Endodermal cell (in vitro differentiated cells): Measurements from ENCODE around the gene IGF2R. TPM values are rescaled to one million over a fixed set of nuclear protein-coding genes. Genes with fewer than 3 reads are reported as not detected.

ENCODE experiments used
- DNase-seq: peaks from one replicate; pipeline ENCODE4 v3.0.0-alpha.2; 2017
- H3K27ac ChIP-seq: 2 replicates; pipeline ENCODE4 v1.5.1; 2013; ENCODE audit warnings: mild to moderate bottlenecking, low read depth, low read length, moderate library complexity
- H3K27me3 ChIP-seq: 2 replicates; pipeline ENCODE4 v1.6.1; 2013; ENCODE audit warnings: mild to moderate bottlenecking, low read length, moderate library complexity; ENCODE audit not compliant: insufficient read depth, control insufficient read depth, poor library complexity, severe bottlenecking
- H3K36me3 ChIP-seq: 2 replicates; pipeline ENCODE4 v1.7.0; 2013; ENCODE audit warnings: mild to moderate bottlenecking, low read length, moderate library complexity; ENCODE audit not compliant: control insufficient read depth, insufficient read depth
- H3K4me1 ChIP-seq: one replicate; pipeline ENCODE4 v1.7.0; 2013; ENCODE audit warnings: low read length; ENCODE audit not compliant: control insufficient read depth, insufficient read depth
- H3K4me3 ChIP-seq: 2 replicates; pipeline ENCODE4 v1.5.1; 2013; ENCODE audit warnings: mild to moderate bottlenecking, low read length, moderate library complexity
- H3K9ac ChIP-seq: 2 replicates; pipeline ENCODE4 v1.6.1; 2013; ENCODE audit warnings: mild to moderate bottlenecking, low read length, moderate library complexity; ENCODE audit not compliant: poor library complexity, severe bottlenecking; ENCODE audit errors: extremely low read depth
- H3K9me3 ChIP-seq: 2 replicates; pipeline ENCODE4 v1.6.1; 2013; ENCODE audit warnings: mild to moderate bottlenecking, low read length, moderate library complexity; ENCODE audit not compliant: control insufficient read depth
- H3K27ac Mint-ChIP-seq: 2 replicates; pipeline ENCODE4 v1.8.0; 2020; ENCODE audit warnings: mixed read lengths
- H3K27me3 Mint-ChIP-seq: 2 replicates; pipeline ENCODE4 v1.8.0; 2021; ENCODE audit warnings: mild to moderate bottlenecking, mixed read lengths; ENCODE audit not compliant: insufficient read depth
- H3K36me3 Mint-ChIP-seq: 2 replicates; pipeline ENCODE4 v1.8.0; 2020; ENCODE audit warnings: low read depth, mixed read lengths
- H3K4me1 Mint-ChIP-seq: 2 replicates; pipeline ENCODE4 v1.8.0; 2020; ENCODE audit warnings: mixed read lengths
- H3K4me3 Mint-ChIP-seq: 2 replicates; pipeline ENCODE4 v1.8.0; 2020; ENCODE audit warnings: mild to moderate bottlenecking, moderate library complexity, mixed read lengths
- H3K9me3 Mint-ChIP-seq: 2 replicates; pipeline ENCODE4 v1.8.0; 2020; ENCODE audit warnings: mild to moderate bottlenecking, mixed read lengths
- WGBS, 2 experiments: methylation state at CpG; one replicate each; pipeline versions ENCODE4 v1.1.5 to v1.1.7; 2013; ENCODE audit warnings: missing lambda C conversion rate in 2 of 2, mixed read lengths in 1 of 2; ENCODE audit not compliant: insufficient coverage in 1 of 2, insufficient read length in 1 of 2; 5-methylcytosine and 5-hydroxymethylcytosine counted together
- total RNA-seq, 2 donors: library from RNA; stranded (reverse); fragmentation: NEBNext Ultra II Directional in 1 of 2; extraction: Animal tissue kit (Norgen Biotek cat#: 25700) in 1 of 2; gene quantifications; 2 replicates in 1 of 2; 3 replicates in 1 of 2; pipeline ENCODE4 v1.2.1, GENCODE V29; 2021
- TF ChIP-seq, protein P1 (sequence below): fragments of 200-600 bp; sonication (generic); conservative IDR thresholded peaks from 2 replicates; pipeline ENCODE4 v1.5.0; 2021; ENCODE audit warnings: antibody characterized with exemption, mild to moderate bottlenecking

Gene IGF2R
- total RNA-seq, 2 donors from 2014 or later: 103 to 130 TPM

DNA sequence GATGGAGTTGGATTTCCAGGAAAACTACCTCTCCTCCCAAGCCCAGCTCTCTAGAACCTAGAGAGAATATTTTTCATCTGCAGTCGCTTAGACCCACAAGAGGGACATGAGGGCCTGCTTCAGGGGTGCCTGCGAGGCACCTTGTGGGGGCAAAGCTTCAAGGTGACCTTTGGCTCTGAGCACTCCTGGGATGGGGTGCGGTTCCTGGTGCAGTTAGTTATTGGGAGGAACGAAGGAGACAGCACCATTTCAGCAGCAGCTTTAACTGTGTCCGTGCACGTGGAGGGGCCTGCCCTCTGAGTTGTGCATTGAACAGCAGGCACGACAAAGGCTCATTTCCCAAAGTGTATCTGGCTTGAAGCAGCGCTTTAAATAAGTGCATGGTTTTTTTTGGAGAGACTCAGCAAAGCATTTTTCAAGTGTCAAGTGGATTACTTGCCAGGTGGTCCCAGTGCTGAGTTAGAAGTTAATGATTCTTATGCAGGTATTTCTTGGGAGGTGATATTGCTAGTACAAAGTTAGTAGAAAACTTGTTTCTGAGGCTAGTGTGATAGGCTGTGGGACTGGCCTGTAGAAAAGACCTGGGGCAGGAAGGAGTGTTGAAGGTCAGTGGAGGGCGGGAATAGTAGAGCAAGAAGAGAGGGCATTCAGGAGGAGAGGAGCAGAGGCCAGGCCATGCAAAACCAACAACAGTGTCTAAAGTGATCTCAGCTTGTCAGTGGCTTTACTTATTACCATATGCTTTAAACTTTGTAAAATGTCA lies 3.8 kb downstream of the IGF2R start:
- no peak overlapping the region for H3K4me3 ChIP-seq

DNA sequence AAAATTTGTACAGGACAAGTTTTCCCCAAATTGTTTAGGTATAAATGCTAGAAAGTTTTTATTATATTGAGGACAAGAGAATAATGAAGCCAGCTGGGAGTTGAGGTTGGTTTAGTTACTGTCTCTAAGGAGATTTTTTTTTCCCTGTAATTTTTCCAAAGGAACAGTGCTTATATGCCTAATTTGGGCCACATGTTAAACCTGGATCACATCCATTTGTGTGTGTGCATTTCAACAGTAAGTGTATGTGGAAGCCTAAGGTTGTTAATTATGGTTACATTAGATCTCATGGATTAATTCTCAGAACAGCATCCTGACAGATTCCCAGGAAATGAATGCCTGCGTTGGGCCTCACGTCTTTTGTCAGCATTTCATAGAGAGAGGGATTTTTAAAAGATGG lies 4.5 kb downstream of the IGF2R start:
- Mint-ChIP-seq H3K4me1 (peaks cover 53% of the 10 kb centered on the region), H3K9me3 (no peaks in the 10 kb centered on the region), H3K36me3 (no peaks in the 10 kb centered on the region), H3K27me3 (no peaks in the 10 kb centered on the region), H3K4me3 (no peak overlapping the region), H3K27ac (no peak overlapping the region)
- no peaks in the 10 kb centered on the region for H3K9me3 ChIP-seq
- H3K36me3 ChIP-seq: peaks cover 5% of the 10 kb centered on the region
- no peak overlapping the region for H3K9ac ChIP-seq
- H3K27ac ChIP-seq: no peak overlapping the region
- DNase-seq: no peak
- TF ChIP-seq, protein P1, sequence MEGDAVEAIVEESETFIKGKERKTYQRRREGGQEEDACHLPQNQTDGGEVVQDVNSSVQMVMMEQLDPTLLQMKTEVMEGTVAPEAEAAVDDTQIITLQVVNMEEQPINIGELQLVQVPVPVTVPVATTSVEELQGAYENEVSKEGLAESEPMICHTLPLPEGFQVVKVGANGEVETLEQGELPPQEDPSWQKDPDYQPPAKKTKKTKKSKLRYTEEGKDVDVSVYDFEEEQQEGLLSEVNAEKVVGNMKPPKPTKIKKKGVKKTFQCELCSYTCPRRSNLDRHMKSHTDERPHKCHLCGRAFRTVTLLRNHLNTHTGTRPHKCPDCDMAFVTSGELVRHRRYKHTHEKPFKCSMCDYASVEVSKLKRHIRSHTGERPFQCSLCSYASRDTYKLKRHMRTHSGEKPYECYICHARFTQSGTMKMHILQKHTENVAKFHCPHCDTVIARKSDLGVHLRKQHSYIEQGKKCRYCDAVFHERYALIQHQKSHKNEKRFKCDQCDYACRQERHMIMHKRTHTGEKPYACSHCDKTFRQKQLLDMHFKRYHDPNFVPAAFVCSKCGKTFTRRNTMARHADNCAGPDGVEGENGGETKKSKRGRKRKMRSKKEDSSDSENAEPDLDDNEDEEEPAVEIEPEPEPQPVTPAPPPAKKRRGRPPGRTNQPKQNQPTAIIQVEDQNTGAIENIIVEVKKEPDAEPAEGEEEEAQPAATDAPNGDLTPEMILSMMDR: no peak
- H3K4me1 ChIP-seq: peaks cover 18% of the 10 kb centered on the region
- H3K27me3 ChIP-seq: no peaks in the 10 kb centered on the region
- no peak overlapping the region for H3K4me3 ChIP-seq
- WGBS, 2 experiments: 98 to 100% methylated on average over 2 of the region's 2 CpGs

More for the DNA sequence above, 3.8 kb downstream of the IGF2R start:
- H3K36me3 ChIP-seq: peaks cover 5% of the 10 kb centered on the region
- H3K4me1 ChIP-seq: peaks cover 10% of the 10 kb centered on the region
- no peaks in the 10 kb centered on the region for H3K9me3 ChIP-seq
- Mint-ChIP-seq H3K27me3 (peaks cover 2% of the 10 kb centered on the region), H3K4me1 (peaks cover 47% of the 10 kb centered on the region), H3K4me3 (no peak overlapping the region), H3K9me3 (no peaks in the 10 kb centered on the region), H3K36me3 (no peaks in the 10 kb centered on the region), H3K27ac (peak overlapping the region; percentile 52)
- H3K9ac ChIP-seq: no peak overlapping the region
- no peak overlapping the region for H3K27ac ChIP-seq
- H3K27me3 ChIP-seq: no peaks in the 10 kb centered on the region
- no peak for DNase-seq
- TF ChIP-seq, protein P1: no peak
- 87 to 92% methylated on average over 6 to 9 of the region's 9 CpGs for WGBS, 2 experiments

DNA sequence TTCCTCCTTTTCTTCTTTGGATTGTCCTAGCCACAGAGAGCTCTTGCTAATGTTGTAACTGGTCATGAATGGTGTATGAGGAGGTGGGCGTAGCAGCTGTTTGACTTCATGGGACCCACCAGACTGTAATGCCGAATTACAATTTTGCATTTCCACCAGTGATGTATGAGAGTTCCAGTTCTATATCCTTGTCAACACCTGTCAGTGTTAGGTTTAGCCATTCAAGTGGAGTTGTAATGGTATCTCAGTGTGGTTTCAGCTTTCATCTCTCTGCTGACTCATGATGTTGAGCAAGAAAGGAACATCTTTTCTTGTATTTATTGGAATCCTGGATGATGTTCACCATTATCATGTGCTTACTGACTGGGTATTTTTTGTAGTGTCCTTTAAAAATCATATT lies 5.1 kb downstream of the IGF2R start:
- Mint-ChIP-seq H3K4me3 (no peak overlapping the region), H3K36me3 (no peaks in the 10 kb centered on the region), H3K27ac (no peak overlapping the region)

More for the DNA sequence above, 5.1 kb downstream of the IGF2R start:
- Histone ChIP-seq H3K9ac (no peak overlapping the region), H3K27me3 (no peaks in the 10 kb centered on the region), H3K27ac (no peak overlapping the region), H3K4me3 (no peak overlapping the region), H3K4me1 (peaks cover 23% of the 10 kb centered on the region), H3K36me3 (peaks cover 5% of the 10 kb centered on the region), H3K9me3 (no peaks in the 10 kb centered on the region)
- Mint-ChIP-seq H3K9me3 (no peaks in the 10 kb centered on the region), H3K27me3 (no peaks in the 10 kb centered on the region), H3K4me1 (peaks cover 59% of the 10 kb centered on the region)
- no peak for DNase-seq
- 100% methylated on average over 1 to 2 of the region's 2 CpGs for WGBS, 2 experiments
- TF ChIP-seq, protein P1: no peak
